ENCODE results near the gene ALDOB.

DNA sequence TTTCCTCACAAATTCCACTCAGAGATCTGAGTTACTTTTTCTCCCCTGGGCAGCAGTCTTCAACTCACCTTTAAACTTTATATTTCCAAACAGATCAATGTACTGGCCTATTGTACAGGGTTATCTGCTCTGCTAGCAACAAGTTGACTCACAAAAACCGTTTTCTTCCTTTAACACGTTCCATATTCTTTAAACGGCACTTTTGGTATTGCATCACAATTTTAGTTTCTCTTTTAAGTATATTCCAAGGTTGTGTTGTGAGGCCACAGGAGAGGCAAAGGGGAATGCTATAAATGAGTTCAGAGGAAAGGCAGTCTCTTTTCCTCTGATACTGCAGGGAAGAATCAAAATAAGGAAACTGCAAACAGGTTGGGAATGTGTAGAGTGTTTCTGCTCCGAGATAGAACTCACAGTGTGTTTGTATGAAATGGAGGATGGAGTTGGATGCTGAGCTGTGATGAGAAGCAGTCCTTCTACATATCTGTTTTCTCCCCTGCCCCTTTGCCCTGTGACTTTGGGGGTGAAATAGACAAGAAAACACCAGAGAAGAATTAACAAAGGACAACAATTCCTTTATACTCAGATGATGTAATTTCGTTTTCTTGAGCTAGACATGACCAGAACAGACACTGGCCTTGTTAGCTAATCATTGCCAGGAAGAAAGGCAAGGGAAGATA, 9.9 kb upstream of the ALDOB start:
- no peak for TF ChIP-seq TAF1 (IDR thresholded peaks at IDR 0.05; ENCODE audit: borderline replicate concordance, insufficient read depth, low read length)
- TF ChIP-seq, protein P1, sequence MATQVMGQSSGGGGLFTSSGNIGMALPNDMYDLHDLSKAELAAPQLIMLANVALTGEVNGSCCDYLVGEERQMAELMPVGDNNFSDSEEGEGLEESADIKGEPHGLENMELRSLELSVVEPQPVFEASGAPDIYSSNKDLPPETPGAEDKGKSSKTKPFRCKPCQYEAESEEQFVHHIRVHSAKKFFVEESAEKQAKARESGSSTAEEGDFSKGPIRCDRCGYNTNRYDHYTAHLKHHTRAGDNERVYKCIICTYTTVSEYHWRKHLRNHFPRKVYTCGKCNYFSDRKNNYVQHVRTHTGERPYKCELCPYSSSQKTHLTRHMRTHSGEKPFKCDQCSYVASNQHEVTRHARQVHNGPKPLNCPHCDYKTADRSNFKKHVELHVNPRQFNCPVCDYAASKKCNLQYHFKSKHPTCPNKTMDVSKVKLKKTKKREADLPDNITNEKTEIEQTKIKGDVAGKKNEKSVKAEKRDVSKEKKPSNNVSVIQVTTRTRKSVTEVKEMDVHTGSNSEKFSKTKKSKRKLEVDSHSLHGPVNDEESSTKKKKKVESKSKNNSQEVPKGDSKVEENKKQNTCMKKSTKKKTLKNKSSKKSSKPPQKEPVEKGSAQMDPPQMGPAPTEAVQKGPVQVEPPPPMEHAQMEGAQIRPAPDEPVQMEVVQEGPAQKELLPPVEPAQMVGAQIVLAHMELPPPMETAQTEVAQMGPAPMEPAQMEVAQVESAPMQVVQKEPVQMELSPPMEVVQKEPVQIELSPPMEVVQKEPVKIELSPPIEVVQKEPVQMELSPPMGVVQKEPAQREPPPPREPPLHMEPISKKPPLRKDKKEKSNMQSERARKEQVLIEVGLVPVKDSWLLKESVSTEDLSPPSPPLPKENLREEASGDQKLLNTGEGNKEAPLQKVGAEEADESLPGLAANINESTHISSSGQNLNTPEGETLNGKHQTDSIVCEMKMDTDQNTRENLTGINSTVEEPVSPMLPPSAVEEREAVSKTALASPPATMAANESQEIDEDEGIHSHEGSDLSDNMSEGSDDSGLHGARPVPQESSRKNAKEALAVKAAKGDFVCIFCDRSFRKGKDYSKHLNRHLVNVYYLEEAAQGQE (IDR thresholded peaks at IDR 0.05; ENCODE audit: insufficient read depth in 1 of 2, low read depth in 2 of 2, low read length in 2 of 2) = no peak
- no peak for TF ChIP-seq POLR2AphosphoS5 (IDR thresholded peaks at IDR 0.05; ENCODE audit: low read depth, low read length)
- TF ChIP-seq SIN3A (IDR thresholded peaks at IDR 0.05; ENCODE audit: borderline replicate concordance, insufficient read depth, low read length) = no peak
